Lower lobe of right lung (tissue), 2 donors: Measurements from ENCODE around the gene SLC66A2. TPM values are rescaled to one million over a fixed set of nuclear protein-coding genes. Genes with fewer than 3 reads are reported as not detected.

Source experiments
- ATAC-seq, 2 donors: fragments of 200-7000 bp; cut with Tn5 transposase; one replicate each; pipeline ENCODE4 v1.9.1; 2020 to 2022; ENCODE audit warnings: mild to moderate bottlenecking in 2 of 2, moderate library complexity in 2 of 2
- DNase-seq: peaks from one replicate; pipeline ENCODE4 v3.0.0-alpha.2; 2020
- H3K27ac ChIP-seq: fragments of 200-600 bp; one replicate; pipeline ENCODE4 v1.8.0; 2022
- H3K27me3 ChIP-seq: fragments of 200-600 bp; one replicate; pipeline ENCODE4 v1.8.0; 2022; ENCODE audit warnings: low read depth
- H3K36me3 ChIP-seq: fragments of 200-600 bp; one replicate; pipeline ENCODE4 v1.8.0; 2022; ENCODE audit warnings: mild to moderate bottlenecking
- H3K4me1 ChIP-seq: fragments of 200-600 bp; one replicate; pipeline ENCODE4 v1.8.0; 2022
- H3K4me3 ChIP-seq: fragments of 200-600 bp; one replicate; pipeline ENCODE4 v1.8.0; 2022; ENCODE audit warnings: mild to moderate bottlenecking
- H3K9me3 ChIP-seq: fragments of 200-600 bp; one replicate; pipeline ENCODE4 v1.8.0; 2022
- intact Hi-C: fragments of 100-400 bp; cut with DNase I; formaldehyde crosslinking; loops from one replicate; pipeline ENCODE4 v1.11.0; 2022
- total RNA-seq: library from RNA; stranded (reverse); fragmentation: NEBNext Ultra II Directional; extraction: Animal tissue kit (Norgen Biotek cat#: 25700); gene quantifications from one replicate; pipeline ENCODE4 v1.2.1, GENCODE V29; 2021
- TF ChIP-seq, protein P1 (sequence below): fragments of 200-600 bp; IDR thresholded peaks from one replicate; pipeline ENCODE4 v1.8.0; 2022; ENCODE audit warnings: antibody characterized with exemption, mild to moderate bottlenecking
- donor health status: DM: no; HTN: yes; CAD: no; lungs with severe emphysema.

The SLC66A2 gene
- total RNA-seq, 1 donor from 2014 or later = 54.2 TPM

- Histone ChIP-seq H3K27ac (no peak overlapping the region), H3K4me3 (no peak overlapping the region), H3K36me3 (no peaks in the 10 kb centered on the region), H3K9me3 (peaks cover 48% of the 10 kb centered on the region), H3K27me3 (no peaks in the 10 kb centered on the region), H3K4me1 (no peaks in the 10 kb centered on the region)
- DNase-seq (no peak), ATAC-seq (no peak)
- TF ChIP-seq, protein P1, sequence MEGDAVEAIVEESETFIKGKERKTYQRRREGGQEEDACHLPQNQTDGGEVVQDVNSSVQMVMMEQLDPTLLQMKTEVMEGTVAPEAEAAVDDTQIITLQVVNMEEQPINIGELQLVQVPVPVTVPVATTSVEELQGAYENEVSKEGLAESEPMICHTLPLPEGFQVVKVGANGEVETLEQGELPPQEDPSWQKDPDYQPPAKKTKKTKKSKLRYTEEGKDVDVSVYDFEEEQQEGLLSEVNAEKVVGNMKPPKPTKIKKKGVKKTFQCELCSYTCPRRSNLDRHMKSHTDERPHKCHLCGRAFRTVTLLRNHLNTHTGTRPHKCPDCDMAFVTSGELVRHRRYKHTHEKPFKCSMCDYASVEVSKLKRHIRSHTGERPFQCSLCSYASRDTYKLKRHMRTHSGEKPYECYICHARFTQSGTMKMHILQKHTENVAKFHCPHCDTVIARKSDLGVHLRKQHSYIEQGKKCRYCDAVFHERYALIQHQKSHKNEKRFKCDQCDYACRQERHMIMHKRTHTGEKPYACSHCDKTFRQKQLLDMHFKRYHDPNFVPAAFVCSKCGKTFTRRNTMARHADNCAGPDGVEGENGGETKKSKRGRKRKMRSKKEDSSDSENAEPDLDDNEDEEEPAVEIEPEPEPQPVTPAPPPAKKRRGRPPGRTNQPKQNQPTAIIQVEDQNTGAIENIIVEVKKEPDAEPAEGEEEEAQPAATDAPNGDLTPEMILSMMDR = no peak
- intact Hi-C loops = no loop called here
These were observed 60.8 kb downstream of the SLC66A2 start for GRCh38 chr18:79890674-79891073.

GRCh38 chr18:79889569-79889968 is 61.9 kb downstream of the SLC66A2 start:
- peaks cover 6% of the 10 kb centered on the region for H3K27me3 ChIP-seq
- H3K4me1 ChIP-seq = no peaks in the 10 kb centered on the region
- ATAC-seq (no peak), DNase-seq (no peak)
- H3K9me3 ChIP-seq = peaks cover 42% of the 10 kb centered on the region
- TF ChIP-seq, protein P1 = no peak
- intact Hi-C loops = no loop called here
- H3K27ac ChIP-seq = no peak overlapping the region
- H3K36me3 ChIP-seq = no peaks in the 10 kb centered on the region
- no peak overlapping the region for H3K4me3 ChIP-seq

DNA sequence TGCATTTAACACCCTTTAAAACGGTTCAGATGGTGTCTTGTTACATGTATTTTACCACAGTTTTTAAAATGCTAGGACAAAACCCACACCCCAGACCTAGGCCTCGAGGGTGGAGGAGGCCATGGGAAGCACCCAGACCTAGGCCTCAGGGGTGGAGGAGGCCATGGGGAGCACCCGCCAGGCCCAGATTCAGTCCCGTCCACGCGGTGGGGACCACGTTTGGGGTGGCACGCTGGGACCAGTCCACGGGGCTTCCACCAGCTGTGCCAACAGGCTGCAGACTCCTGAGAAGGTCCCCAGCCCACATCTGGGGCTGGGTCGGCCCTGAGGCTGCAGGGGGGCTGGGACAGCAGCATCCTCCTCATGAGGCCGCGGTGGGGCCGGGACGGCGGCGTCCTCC is 63.4 kb downstream of the SLC66A2 start:
- DNase-seq = no peak
- TF ChIP-seq, protein P1 = no peak
- Histone ChIP-seq H3K27me3 (peaks cover 6% of the 10 kb centered on the region), H3K4me3 (no peak overlapping the region), H3K36me3 (no peaks in the 10 kb centered on the region), H3K27ac (no peak overlapping the region), H3K4me1 (no peaks in the 10 kb centered on the region), H3K9me3 (peaks cover 41% of the 10 kb centered on the region)
- peak in 1 of 2 donors; percentile 36 for ATAC-seq
- intact Hi-C loops = no loop called here

GRCh38 chr18:79887181-79888000 is 64.1 kb downstream of the SLC66A2 start:
- DNase-seq (peak; percentile 41), ATAC-seq (peak; percentile 23 to 29)
- Histone ChIP-seq H3K9me3 (peaks cover 38% of the 10 kb centered on the region), H3K36me3 (no peaks in the 10 kb centered on the region), H3K27me3 (peaks cover 6% of the 10 kb centered on the region), H3K4me1 (no peaks in the 10 kb centered on the region), H3K4me3 (no peak overlapping the region), H3K27ac (no peak overlapping the region)
- intact Hi-C loops = no loop called here
- TF ChIP-seq, protein P1 = no peak

- Histone ChIP-seq H3K27me3 (peaks cover 6% of the 10 kb centered on the region), H3K4me1 (no peaks in the 10 kb centered on the region), H3K4me3 (no peak overlapping the region), H3K27ac (no peak overlapping the region), H3K9me3 (peaks cover 18% of the 10 kb centered on the region), H3K36me3 (no peaks in the 10 kb centered on the region)
- DNase-seq (peak; percentile 18), ATAC-seq (no peak)
- TF ChIP-seq, protein P1 = no peak
- intact Hi-C loops = no loop called here
These were observed 66.3 kb downstream of the SLC66A2 start for GRCh38 chr18:79884963-79885728.
